ENCODE measurements around the gene DMBX1.

The DMBX1 gene

GRCh38 chr1:46492269-46492853 is 2.7 kb downstream of the DMBX1 start:
- TF ChIP-seq GATA1 (IDR thresholded peaks at IDR 0.05; ENCODE audit: low read depth, low read length) (no peak), POLR2A (IDR thresholded peaks at IDR 0.05; ENCODE audit: low read length) (no peak)
- DNase-seq, result no peak

DNA sequence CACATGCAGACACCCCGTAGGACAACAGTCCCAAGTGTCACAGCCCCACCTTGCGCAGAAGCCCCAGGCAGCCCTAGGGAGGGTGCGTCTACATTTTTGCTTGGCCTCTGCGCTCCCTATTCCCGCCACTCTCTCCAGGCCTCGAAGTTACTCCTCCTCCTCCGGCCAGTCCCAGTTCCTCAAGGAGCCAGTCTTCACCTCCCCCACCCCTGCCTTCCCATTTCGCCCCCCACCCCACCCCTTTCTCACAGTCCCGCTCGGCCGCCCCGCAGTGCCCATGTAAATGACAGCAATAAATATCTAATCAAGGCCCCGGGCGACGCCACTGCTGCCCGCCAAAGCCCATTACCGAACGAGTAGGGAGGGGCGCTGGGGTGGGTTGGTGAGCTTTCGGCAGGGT is 3.2 kb downstream of the DMBX1 start:
- DNase-seq, result no peak
- no peak for TF ChIP-seq GATA1 (IDR thresholded peaks at IDR 0.05; ENCODE audit: low read depth, low read length)

- DNase-seq, result no peak
- TF ChIP-seq POLR2A (IDR thresholded peaks at IDR 0.05; ENCODE audit: low read length) (no peak), GATA1 (IDR thresholded peaks at IDR 0.05; ENCODE audit: low read depth, low read length) (no peak)
Measured at GRCh38 chr1:46493316-46494032, 3.8 kb downstream of the DMBX1 start.

GRCh38 chr1:46494910-46495309 is 5.3 kb downstream of the DMBX1 start:
- no peak for TF ChIP-seq POLR2A (IDR thresholded peaks at IDR 0.05; ENCODE audit: low read length)
- no peak for TF ChIP-seq GATA1 (IDR thresholded peaks at IDR 0.05; ENCODE audit: low read depth, low read length)
- DNase-seq, result no peak

DNA sequence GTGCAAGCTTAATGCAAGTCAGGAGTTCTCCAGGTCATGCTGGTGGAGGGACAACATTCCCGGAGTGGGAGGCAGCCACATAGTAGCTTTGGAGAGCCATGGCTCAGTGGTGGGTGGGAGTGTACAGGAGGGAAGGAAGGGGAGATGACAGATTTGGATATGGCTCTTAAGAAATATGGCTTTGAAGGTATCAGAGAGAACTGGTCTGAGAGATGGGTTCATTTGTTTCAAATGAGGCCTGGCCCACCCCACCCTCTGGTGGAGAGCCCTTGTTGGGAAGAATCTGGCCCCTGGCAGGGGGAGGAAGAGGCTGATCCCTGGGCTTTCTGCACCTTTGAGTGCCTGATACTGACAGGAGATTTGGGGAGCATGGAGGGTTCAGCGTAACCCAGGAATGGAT is 6.1 kb downstream of the DMBX1 start:
- no peak for DNase-seq
- TF ChIP-seq POLR2A (IDR thresholded peaks at IDR 0.05; ENCODE audit: low read length) (no peak), GATA1 (IDR thresholded peaks at IDR 0.05; ENCODE audit: low read depth, low read length) (no peak)

GRCh38 chr1:46496505-46496904 is 6.9 kb downstream of the DMBX1 start:
- no peak for DNase-seq
- TF ChIP-seq POLR2A (IDR thresholded peaks at IDR 0.05; ENCODE audit: low read length) (no peak), GATA1 (IDR thresholded peaks at IDR 0.05; ENCODE audit: low read depth, low read length) (no peak)

DNA sequence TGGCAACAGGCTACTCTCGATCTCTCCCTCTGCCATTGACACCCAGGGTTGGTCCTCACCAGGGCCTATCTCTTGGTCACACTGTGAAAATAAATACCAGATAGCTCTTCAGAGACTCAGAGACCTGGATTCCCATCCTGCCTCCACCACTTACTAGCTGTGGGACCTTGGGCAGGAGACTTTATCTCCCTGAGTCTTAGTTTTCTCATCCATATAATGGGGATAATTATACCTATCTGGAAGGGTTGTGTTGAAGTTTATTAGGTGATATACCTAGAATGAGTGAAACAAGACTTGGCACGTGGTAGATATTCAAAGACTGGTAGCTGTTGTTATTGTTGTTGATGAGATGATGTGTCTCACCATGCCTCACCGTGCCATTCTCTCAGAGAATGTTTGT is 7.4 kb downstream of the DMBX1 start:
- TF ChIP-seq POLR2A (IDR thresholded peaks at IDR 0.05; ENCODE audit: low read length) (no peak), GATA1 (IDR thresholded peaks at IDR 0.05; ENCODE audit: low read depth, low read length) (no peak)
- DNase-seq, result no peak

GRCh38 chr1:46497665-46498064 is 8.0 kb downstream of the DMBX1 start:
- no peak for DNase-seq
- TF ChIP-seq GATA1 (IDR thresholded peaks at IDR 0.05; ENCODE audit: low read depth, low read length) (no peak), POLR2A (IDR thresholded peaks at IDR 0.05; ENCODE audit: low read length) (no peak)

- no peak for DNase-seq
- TF ChIP-seq GATA1 (IDR thresholded peaks at IDR 0.05; ENCODE audit: low read depth, low read length) (no peak), POLR2A (IDR thresholded peaks at IDR 0.05; ENCODE audit: low read length) (no peak)
Measured at GRCh38 chr1:46501528-46501927, 11.9 kb downstream of the DMBX1 start.

DNA sequence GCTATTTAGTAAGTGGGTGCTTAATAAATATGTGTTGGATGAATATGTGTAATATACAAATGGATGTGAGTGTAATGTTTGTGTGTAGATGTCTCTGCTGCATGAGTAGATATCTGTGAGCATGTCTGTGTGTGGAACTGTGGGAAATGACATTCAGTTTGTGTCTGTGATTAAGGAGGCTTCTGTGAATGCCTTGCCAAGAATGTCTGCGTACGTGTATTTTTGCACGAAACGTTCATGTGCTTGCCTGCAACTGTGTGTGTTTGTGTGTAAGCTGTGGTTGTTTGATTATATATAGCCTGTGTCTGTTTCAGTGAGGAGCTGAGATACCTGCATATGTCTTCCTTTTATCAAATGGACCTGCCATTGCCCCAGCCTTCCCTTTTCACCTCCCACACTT is 13.8 kb downstream of the DMBX1 start:
- no peak for DNase-seq
- no peak for TF ChIP-seq GATA1 (IDR thresholded peaks at IDR 0.05; ENCODE audit: low read depth, low read length)
- TF ChIP-seq POLR2A (IDR thresholded peaks at IDR 0.05; ENCODE audit: low read length), result no peak

DNA sequence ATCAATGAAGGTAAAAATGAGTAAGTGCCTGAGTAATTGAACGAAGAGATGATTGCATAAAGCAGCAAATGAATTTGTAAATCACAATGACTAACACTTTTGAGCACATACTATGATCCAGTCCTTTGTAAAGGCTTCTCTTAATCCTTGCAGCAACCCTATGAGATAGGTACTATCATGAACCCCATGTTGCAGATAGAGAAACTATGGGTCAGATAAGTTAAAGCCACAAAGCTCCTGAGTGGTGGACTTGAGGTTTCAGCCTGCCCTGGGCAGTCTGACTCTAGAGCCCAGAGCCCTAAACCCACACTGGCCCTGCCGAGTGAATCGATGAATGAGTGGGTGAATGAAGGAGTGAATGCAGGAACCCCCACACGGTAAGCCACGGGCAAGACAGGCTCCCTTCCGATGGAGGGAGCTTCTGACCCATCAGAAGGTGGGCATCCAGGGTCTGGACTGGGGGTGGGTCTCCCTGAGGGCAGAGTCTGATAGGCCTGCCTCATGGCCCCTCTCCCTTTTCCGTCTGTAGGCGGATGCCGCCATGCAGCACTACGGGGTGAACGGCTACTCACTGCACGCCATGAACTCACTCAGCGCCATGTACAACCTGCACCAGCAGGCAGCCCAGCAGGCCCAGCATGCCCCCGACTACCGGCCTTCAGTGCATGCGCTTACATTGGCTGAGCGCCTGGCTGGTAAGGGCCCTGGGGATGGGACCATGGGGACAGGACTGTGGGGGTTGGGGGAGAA is 17.0 kb downstream of the DMBX1 start:
- TF ChIP-seq POLR2A (IDR thresholded peaks at IDR 0.05; ENCODE audit: low read length) (no peak), GATA1 (IDR thresholded peaks at IDR 0.05; ENCODE audit: low read depth, low read length) (no peak)
- no peak for DNase-seq

DNA sequence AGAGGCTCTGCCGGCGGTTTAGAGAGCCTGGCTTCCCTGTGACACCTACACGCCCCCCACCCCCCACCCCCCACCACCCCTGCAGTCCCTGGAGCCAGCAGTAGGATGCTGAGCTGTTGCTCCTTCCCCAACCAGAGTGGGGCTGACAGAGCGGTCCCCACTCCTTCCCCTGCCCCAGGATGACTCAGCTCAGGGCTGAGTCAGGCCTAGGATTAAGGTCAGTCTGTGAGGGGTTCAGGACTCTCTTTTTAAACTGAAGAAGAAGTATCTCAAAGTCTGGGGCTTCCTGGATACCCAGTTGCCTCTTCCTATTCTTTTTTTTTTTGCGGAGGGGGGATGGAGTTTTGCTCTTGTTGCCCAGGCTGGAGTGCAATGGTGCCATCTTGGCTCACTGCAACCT is 19.1 kb downstream of the DMBX1 start:
- no peak for DNase-seq
- no peak for TF ChIP-seq GATA1 (IDR thresholded peaks at IDR 0.05; ENCODE audit: low read depth, low read length)
- no peak for TF ChIP-seq POLR2A (IDR thresholded peaks at IDR 0.05; ENCODE audit: low read length)

DNA sequence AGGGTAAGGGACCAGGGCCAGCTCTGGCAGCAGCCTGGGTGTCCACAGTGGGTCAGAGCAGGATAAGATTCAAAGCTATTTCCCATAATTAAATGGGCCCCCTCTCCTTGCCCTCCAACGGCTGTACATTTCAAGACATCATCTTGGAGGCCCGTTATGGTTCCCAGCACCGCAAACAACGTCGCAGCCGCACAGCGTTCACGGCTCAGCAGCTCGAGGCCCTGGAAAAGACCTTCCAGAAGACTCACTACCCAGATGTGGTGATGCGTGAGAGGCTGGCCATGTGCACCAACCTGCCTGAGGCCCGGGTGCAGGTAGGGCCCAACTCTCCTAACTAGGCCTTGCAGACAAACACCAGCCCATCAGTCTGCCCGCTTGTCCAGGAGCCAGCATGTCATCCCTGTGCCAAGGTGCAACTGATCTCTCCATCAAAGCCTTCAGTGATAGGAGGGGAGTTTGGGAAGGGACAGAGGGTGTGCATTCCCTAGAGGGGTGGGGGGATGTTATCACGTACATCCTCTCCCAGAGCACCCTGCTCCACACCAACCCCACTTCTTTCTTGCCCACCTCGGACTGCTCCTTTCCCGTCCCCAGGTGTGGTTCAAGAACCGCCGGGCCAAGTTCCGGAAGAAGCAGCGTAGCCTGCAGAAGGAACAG is 20.8 kb downstream of the DMBX1 start:
- TF ChIP-seq GATA1 (IDR thresholded peaks at IDR 0.05; ENCODE audit: low read depth, low read length), result no peak
- no peak for TF ChIP-seq POLR2A (IDR thresholded peaks at IDR 0.05; ENCODE audit: low read length)
- DNase-seq, result no peak

GRCh38 chr1:46510998-46511365 is 21.3 kb downstream of the DMBX1 start:
- no peak for DNase-seq
- no peak for TF ChIP-seq POLR2A (IDR thresholded peaks at IDR 0.05; ENCODE audit: low read length)
- no peak for TF ChIP-seq GATA1 (IDR thresholded peaks at IDR 0.05; ENCODE audit: low read depth, low read length)
